GM18907 (cell line): ENCODE measurements around the gene FOSB.
A peak's percentile ranks its signal among the peaks of the same experiment; 100 is the strongest.

ENCODE experiments used
- ATAC-seq: cut with Tn5 transposase; IDR thresholded peaks from one replicate; pipeline ENCODE4 v1.9.1; 2021; ENCODE audit warnings: mild to moderate bottlenecking, moderate library complexity; ENCODE audit not compliant: unreplicated experiment

FOSB gene

GRCh38 chr19:45467115-45467455, 711 bp upstream of the FOSB start:
- ATAC-seq = no peak

GRCh38 chr19:45468159-45468651, 409 bp downstream of the FOSB start:
- ATAC-seq = no peak

- peak; percentile 33 for ATAC-seq
Measured at GRCh38 chr19:45468803-45469131, 971 bp downstream of the FOSB start.

- peak; percentile 61 for ATAC-seq
Measured at GRCh38 chr19:45469132-45469944, 1.5 kb downstream of the FOSB start.

- no peak for ATAC-seq
Measured at GRCh38 chr19:45469945-45470761, 2.4 kb downstream of the FOSB start.

- no peak for ATAC-seq
Measured at GRCh38 chr19:45470762-45471081, 2.9 kb downstream of the FOSB start.

- no peak for ATAC-seq
Measured at GRCh38 chr19:45471111-45471930, 3.5 kb downstream of the FOSB start.

- no peak for ATAC-seq
Measured at GRCh38 chr19:45471931-45472562, 4.3 kb downstream of the FOSB start.

- no peak for ATAC-seq
Measured at GRCh38 chr19:45472563-45473366, 5.0 kb downstream of the FOSB start.

- no peak for ATAC-seq
Measured at GRCh38 chr19:45473367-45473681, 5.5 kb downstream of the FOSB start.

GRCh38 chr19:45473682-45474605, 6.1 kb downstream of the FOSB start:
- no peak for ATAC-seq

- ATAC-seq = no peak
Measured at GRCh38 chr19:45474606-45475521, 7.1 kb downstream of the FOSB start.

GRCh38 chr19:45475537-45476291, 7.9 kb downstream of the FOSB start:
- no peak for ATAC-seq

GRCh38 chr19:45476304-45476703, 8.5 kb downstream of the FOSB start:
- ATAC-seq = no peak

GRCh38 chr19:45477186-45477585, 9.4 kb downstream of the FOSB start:
- no peak for ATAC-seq

- no peak for ATAC-seq
Measured at GRCh38 chr19:45477713-45478453, 10.1 kb downstream of the FOSB start.
